ENCODE results near the gene DNAJC5. TPM values are rescaled to one million over a fixed set of nuclear protein-coding genes. Genes with fewer than 3 reads are reported as not detected.

DNAJC5 gene
- total RNA-seq, 3 donors from 2014 or later = 57.5 to 65.9 (median 65.4) TPM

- H3K4me1 ChIP-seq (ENCODE audit: low read depth) = no peaks in the 10 kb centered on the region
- ATAC-seq (peak; percentile 72), DNase-seq (peak; percentile 67 to 90 (median 68))
- TF ChIP-seq, protein P1, sequence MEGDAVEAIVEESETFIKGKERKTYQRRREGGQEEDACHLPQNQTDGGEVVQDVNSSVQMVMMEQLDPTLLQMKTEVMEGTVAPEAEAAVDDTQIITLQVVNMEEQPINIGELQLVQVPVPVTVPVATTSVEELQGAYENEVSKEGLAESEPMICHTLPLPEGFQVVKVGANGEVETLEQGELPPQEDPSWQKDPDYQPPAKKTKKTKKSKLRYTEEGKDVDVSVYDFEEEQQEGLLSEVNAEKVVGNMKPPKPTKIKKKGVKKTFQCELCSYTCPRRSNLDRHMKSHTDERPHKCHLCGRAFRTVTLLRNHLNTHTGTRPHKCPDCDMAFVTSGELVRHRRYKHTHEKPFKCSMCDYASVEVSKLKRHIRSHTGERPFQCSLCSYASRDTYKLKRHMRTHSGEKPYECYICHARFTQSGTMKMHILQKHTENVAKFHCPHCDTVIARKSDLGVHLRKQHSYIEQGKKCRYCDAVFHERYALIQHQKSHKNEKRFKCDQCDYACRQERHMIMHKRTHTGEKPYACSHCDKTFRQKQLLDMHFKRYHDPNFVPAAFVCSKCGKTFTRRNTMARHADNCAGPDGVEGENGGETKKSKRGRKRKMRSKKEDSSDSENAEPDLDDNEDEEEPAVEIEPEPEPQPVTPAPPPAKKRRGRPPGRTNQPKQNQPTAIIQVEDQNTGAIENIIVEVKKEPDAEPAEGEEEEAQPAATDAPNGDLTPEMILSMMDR (IDR thresholded peaks at IDR 0.05) = no peak
- no peak overlapping the region for H3K4me3 ChIP-seq
- H3K36me3 ChIP-seq (ENCODE audit: low read depth) = no peaks in the 10 kb centered on the region
- intact Hi-C loops (cut with DNase I, micrococcal nuclease) = no loop called here
- H3K9me3 ChIP-seq = no peaks in the 10 kb centered on the region
Measured at GRCh38 chr20:63941282-63942081, 46.6 kb downstream of the DNAJC5 start.

GRCh38 chr20:63942250-63942951 lies 47.5 kb downstream of the DNAJC5 start:
- ATAC-seq (peak; percentile 23), DNase-seq (peak; percentile 53 to 82 (median 72))
- no peaks in the 10 kb centered on the region for H3K9me3 ChIP-seq
- no peak overlapping the region for H3K4me3 ChIP-seq
- H3K4me1 ChIP-seq (ENCODE audit: low read depth) = no peaks in the 10 kb centered on the region
- TF ChIP-seq, protein P1 (IDR thresholded peaks at IDR 0.05) = no peak
- intact Hi-C loops (cut with DNase I, micrococcal nuclease) = no loop called here
- no peaks in the 10 kb centered on the region for H3K36me3 ChIP-seq (ENCODE audit: low read depth)

GRCh38 chr20:63942969-63943807 lies 48.3 kb downstream of the DNAJC5 start:
- H3K9me3 ChIP-seq = no peaks in the 10 kb centered on the region
- ATAC-seq = no peak
- no peaks in the 10 kb centered on the region for H3K36me3 ChIP-seq (ENCODE audit: low read depth)
- H3K4me1 ChIP-seq (ENCODE audit: low read depth) = peaks cover 6% of the 10 kb centered on the region
- no peak overlapping the region for H3K4me3 ChIP-seq
- intact Hi-C loops (cut with DNase I, micrococcal nuclease) = no loop called here
- TF ChIP-seq, protein P1 (IDR thresholded peaks at IDR 0.05) = no peak
- peak in 2 of 3 donors; percentile 30 to 58 for DNase-seq

- Histone ChIP-seq H3K4me3 (no peak overlapping the region), H3K4me1 (ENCODE audit: low read depth) (peaks cover 10% of the 10 kb centered on the region), H3K36me3 (ENCODE audit: low read depth) (no peaks in the 10 kb centered on the region), H3K9me3 (no peaks in the 10 kb centered on the region)
- DNase-seq (peak in 1 of 3 donors; percentile 19), ATAC-seq (no peak)
- intact Hi-C loops (cut with DNase I, micrococcal nuclease) = no loop called here
- TF ChIP-seq, protein P1 (IDR thresholded peaks at IDR 0.05) = no peak
Measured at GRCh38 chr20:63943808-63944077, 48.8 kb downstream of the DNAJC5 start.

- Histone ChIP-seq H3K9me3 (no peaks in the 10 kb centered on the region), H3K4me1 (ENCODE audit: low read depth) (peaks cover 15% of the 10 kb centered on the region), H3K36me3 (ENCODE audit: low read depth) (no peaks in the 10 kb centered on the region), H3K4me3 (no peak overlapping the region)
- ATAC-seq (no peak), DNase-seq (peak in 2 of 3 donors; percentile 37 to 66)
- intact Hi-C loops (cut with DNase I, micrococcal nuclease) = no loop called here
- TF ChIP-seq, protein P1 (IDR thresholded peaks at IDR 0.05) = no peak
Measured at GRCh38 chr20:63944078-63944941, 49.4 kb downstream of the DNAJC5 start.
